Stimulated activated CD8-positive, alpha-beta memory T cell treated with anti-CD3 and anti-CD28 coated beads, Interleukin-7, amount 100 ng/mL, for 24 hours (primary cell): ENCODE results near the gene TRIP6.
"Not testable (repeated sequence)": the region's sequence is repeated elsewhere in the genome, so short reads cannot be mapped to it uniquely, and the experiment has no call there.

Source experiments
- DNase-seq: peaks from one replicate; pipeline ENCODE4 v3.0.0-alpha.2; 2020; ENCODE audit warnings: low read depth

The TRIP6 gene

GRCh38 chr7:100890653-100891567, 23.7 kb downstream of the TRIP6 start:
- no peak for DNase-seq

GRCh38 chr7:100891568-100892247, 24.5 kb downstream of the TRIP6 start:
- DNase-seq, result no peak

GRCh38 chr7:100892364-100893317, 25.5 kb downstream of the TRIP6 start:
- DNase-seq, result no peak

- no peak for DNase-seq
These were observed 26.2 kb downstream of the TRIP6 start for GRCh38 chr7:100893318-100893895.

- no peak for DNase-seq
These were observed 26.9 kb downstream of the TRIP6 start for GRCh38 chr7:100893910-100894721.

GRCh38 chr7:100894860-100895700, 27.9 kb downstream of the TRIP6 start:
- peak; percentile 53 for DNase-seq

- DNase-seq, result no peak
These were observed 28.4 kb downstream of the TRIP6 start, which contains the start of gene ACHE for GRCh38 chr7:100895701-100895955. TSS of gene ACHE (minus strand) at chr7:100895888. CDS start at chr7:100894232, 1,656 bp downstream.

- DNase-seq, result no peak
These were observed 29.0 kb downstream of the TRIP6 start for GRCh38 chr7:100895956-100896731.

- no peak for DNase-seq
These were observed 29.8 kb downstream of the TRIP6 start for GRCh38 chr7:100896732-100897608.

GRCh38 chr7:100897772-100898454, 30.7 kb downstream of the TRIP6 start:
- no peak for DNase-seq

- DNase-seq, result no peak
These were observed 32.2 kb downstream of the TRIP6 start for GRCh38 chr7:100899432-100899831.

- no peak for DNase-seq
These were observed 33.8 kb downstream of the TRIP6 start for GRCh38 chr7:100900978-100901377.

- no peak for DNase-seq
These were observed 34.7 kb downstream of the TRIP6 start for GRCh38 chr7:100901921-100902332.

- DNase-seq, result no peak
These were observed 35.5 kb downstream of the TRIP6 start for GRCh38 chr7:100902638-100903037.

- no peak for DNase-seq
These were observed 41.3 kb downstream of the TRIP6 start for GRCh38 chr7:100908512-100908911.

GRCh38 chr7:100910443-100910842, 43.3 kb downstream of the TRIP6 start:
- DNase-seq, result not testable (repeated sequence)

GRCh38 chr7:100911484-100911883, 44.3 kb downstream of the TRIP6 start:
- no peak for DNase-seq
